Activated naive CD4-positive, alpha-beta T cell treated with anti-CD3 and anti-CD28 coated beads, Interleukin-2, amount 50 U/mL, for 16 hours (primary cell): ENCODE measurements around the gene CDC20.
A peak's percentile ranks its signal among the peaks of the same experiment; 100 is the strongest.

ENCODE experiments used
- DNase-seq: peaks from one replicate; pipeline ENCODE4 v3.0.0-alpha.2; 2020

The CDC20 gene

DNA sequence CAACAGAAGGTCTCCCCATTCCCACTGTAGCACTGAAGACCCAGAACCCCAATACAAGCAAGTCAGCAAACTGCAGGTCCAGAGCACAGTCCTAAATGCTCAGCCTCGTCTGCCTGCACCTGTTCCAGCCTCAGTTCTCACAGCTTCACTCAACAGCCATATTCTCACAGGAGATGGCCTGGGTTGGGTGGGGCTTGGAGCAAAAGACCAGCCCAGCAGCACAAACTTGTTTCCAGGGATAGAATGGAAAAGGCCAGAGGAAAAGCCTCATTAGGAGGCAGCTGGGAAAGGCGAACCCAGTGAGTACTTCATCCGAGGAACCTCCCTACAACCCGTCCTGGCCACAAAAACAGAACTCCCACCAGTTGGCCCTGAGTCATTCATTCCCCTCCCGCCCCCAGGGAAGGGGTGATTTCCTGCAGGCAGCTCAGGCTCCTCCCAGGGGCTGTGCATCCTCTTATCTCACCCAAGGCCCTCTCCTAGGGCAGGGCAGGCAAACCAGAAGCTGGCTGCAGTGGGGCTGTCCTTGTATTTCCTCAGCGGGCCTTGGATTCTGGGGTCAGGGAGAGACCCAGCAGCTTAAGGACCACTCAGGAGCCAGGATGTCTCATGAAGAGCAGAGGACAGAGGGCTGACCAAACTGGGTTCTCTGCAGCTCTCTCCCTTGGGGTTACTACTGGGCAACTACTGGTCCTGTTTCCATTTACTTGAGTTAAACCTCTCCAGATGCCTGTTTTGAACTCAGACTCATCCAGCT is 28.6 kb upstream of the CDC20 start:
- DNase-seq = peak; percentile 66

- DNase-seq = no peak
Measured at GRCh38 chr1:43331688-43332087, 27.1 kb upstream of the CDC20 start.

GRCh38 chr1:43334453-43335205 is 24.2 kb upstream of the CDC20 start:
- no peak for DNase-seq

- DNase-seq = no peak
Measured at GRCh38 chr1:43337588-43337987, 21.2 kb upstream of the CDC20 start, which contains the start of gene MPL. Gene MPL (plus strand): TSS chr1:43337818. CDS start chr1:43337849, 31 bp downstream.

DNA sequence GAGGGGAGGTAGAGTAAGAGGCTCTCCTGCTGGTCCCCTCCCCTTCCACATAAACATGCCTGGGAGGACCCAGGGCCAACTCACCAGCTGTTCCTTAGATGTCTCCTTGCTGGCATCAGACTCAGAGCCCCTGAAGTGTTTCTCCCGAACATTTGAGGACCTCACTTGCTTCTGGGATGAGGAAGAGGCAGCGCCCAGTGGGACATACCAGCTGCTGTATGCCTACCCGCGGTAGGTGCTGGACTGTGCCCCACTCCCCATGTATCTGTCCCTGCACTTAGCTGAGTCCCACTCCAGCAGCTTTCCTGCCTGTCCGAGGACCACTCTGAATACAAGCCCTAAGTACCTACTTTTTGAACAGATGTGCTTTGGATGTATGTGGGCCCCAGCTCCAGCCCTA is 20.8 kb upstream of the CDC20 start:
- DNase-seq = no peak

DNA sequence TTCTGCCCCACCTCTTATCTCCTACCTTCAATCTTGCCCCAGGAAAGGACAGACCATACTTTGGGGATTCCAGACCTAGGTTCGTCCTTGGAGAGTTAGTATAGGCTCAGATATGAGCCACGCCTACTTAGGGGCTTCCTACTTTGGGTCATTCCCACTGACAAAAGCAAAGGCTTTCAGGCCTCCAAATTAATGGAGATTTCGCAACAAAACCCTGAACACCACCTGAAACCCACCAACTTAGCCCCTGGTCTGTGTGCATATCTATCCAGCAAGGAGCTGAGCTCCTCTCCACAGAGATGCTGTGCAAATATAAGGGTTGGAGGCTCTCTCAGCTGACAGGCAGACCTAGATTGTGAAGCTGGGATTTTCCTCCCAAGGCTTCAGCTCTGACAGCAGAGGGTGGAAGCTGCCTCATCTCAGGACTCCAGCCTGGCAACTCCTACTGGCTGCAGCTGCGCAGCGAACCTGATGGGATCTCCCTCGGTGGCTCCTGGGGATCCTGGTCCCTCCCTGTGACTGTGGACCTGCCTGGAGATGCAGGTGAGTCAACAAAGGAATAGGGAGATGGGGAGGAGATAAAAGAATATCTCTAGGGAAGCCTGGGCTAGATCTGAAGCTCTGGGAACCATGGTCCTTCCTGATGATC is 19.1 kb upstream of the CDC20 start:
- no peak for DNase-seq

GRCh38 chr1:43340559-43340958 is 18.2 kb upstream of the CDC20 start:
- DNase-seq = no peak

- no peak for DNase-seq
Measured at GRCh38 chr1:43344267-43344850, 14.4 kb upstream of the CDC20 start.

GRCh38 chr1:43345120-43345519 is 13.7 kb upstream of the CDC20 start:
- no peak for DNase-seq

DNA sequence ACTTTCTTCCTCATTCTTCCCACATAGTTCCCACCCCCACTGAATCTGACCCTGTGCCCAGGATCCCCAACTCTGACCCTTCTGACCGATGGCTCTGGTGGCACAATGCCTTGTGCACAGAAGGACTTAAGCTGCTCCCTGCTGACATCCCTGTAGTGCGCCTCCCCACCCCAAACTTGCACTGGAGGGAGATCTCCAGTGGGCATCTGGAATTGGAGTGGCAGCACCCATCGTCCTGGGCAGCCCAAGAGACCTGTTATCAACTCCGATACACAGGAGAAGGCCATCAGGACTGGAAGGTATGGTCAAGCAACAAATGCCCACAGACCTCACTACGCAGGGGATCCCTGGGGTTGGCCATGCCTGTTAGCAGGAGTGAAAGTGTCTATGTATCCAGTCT is 12.1 kb upstream of the CDC20 start:
- DNase-seq = no peak

DNA sequence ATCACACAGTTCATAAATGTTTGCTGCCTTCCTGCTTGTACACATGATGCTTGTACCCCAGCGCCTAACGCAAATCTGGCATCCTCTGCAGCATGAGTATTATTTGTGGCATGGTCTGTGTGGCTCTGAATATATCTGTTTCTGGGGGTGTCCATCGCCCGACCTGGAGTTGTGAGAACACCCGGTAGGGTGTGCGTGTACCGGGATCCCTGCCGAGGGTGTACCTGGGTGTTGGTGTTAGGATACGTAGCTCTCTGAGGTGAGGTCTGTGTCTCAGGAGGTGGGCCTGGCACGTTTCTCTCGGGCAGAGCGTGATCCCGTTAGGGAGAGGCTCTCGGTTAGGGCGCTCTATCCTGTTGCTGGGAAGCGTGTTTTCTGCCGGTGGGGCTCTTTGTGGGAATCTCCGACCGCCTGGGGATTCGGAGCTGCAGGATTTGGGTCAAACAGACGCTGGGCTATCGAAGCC is 10.4 kb upstream of the CDC20 start:
- DNase-seq = no peak

- peak; percentile 53 for DNase-seq
Measured at GRCh38 chr1:43348809-43349593, 9.8 kb upstream of the CDC20 start.

- DNase-seq = no peak
Measured at GRCh38 chr1:43349594-43350306, 9.0 kb upstream of the CDC20 start.

GRCh38 chr1:43350976-43351375 is 7.8 kb upstream of the CDC20 start:
- no peak for DNase-seq

DNA sequence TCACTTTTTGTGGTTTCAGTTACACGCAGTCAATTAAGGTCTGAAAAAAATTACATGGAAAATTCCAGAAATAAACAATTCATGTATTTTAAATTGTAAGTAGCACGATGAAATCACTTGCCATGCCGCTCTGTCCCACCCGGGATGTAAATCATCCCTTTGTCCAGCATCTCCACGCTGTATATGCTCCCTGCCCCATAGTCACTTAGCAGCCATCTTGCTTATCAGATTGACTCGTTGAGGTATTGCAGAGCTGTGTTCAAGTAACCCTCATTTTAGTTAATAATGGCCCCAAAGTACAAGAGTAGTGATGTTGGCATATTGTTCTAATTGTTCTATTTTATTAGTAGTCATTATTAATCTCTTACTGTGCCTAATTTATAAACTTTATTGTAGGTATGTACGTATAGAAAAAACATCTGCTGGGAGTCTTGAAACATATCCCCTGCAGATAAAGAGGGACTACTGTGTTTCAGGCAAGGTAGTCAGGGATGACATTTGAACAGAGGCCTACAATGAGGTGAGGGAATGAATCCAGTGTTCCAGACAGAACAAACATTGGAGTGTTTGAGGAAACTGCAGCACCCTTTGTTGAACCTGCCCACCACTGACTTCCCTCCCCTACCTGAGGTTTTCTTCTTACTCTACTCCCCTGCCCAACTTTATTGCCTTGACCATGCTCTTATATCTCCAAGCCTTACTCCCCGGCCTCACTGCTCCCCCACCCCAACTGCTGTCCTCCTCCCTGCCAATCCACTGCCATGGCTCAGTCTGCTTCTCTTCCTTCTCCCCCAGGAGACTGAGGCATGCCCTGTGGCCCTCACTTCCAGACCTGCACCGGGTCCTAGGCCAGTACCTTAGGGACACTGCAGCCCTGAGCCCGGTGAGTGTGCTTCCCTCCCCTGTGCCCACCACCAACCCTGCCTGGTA is 7.1 kb upstream of the CDC20 start:
- DNase-seq = no peak

- DNase-seq = no peak
Measured at GRCh38 chr1:43352351-43352705, 6.5 kb upstream of the CDC20 start.

- DNase-seq = no peak
Measured at GRCh38 chr1:43352881-43353280, 5.9 kb upstream of the CDC20 start.

GRCh38 chr1:43354471-43354870 is 4.3 kb upstream of the CDC20 start:
- no peak for DNase-seq

GRCh38 chr1:43354936-43355335 is 3.8 kb upstream of the CDC20 start:
- DNase-seq = no peak

DNA sequence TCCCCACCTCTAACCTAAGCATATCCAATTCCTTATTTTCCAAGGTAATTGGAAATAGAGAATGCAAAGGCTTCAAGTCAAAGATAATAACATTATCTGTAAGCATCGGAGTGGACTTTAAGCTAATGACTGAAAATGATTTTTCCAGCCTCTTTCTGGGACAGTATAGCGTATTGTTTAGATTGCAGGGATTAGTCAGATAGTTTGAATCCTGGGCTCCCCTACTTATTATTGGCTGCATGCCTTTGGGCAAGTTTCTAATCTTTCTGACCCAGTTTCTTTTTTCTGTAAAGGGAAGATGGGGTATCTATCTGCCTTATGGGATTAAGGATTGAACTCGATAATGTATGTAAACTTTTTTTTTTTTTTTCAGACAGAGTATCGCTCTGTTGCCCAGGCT is 1.5 kb upstream of the CDC20 start:
- DNase-seq = no peak
